HepG2 (cell line): Measurements from ENCODE around the gene CENPE. TPM values are rescaled to one million over a fixed set of nuclear protein-coding genes. Genes with fewer than 3 reads are reported as not detected.

Source experiments
- ATAC-seq: fragments of 200-7000 bp; cut with Tn5 transposase; 3 replicates; pipeline ENCODE4 v1.9.1; 2020; ENCODE audit warnings: mild to moderate bottlenecking, moderate library complexity
- Bru-seq: library from RNA; stranded (reverse); fragments of 400-500 nt; gene quantifications from one replicate; lab custom pipeline; 2021; lab: Mats Ljungman, UMichigan
- BruChase-seq, 2 experiments: library from RNA; stranded (reverse); fragments of 400-500 nt; gene quantifications; one replicate each; lab custom pipeline; 2021; lab: Mats Ljungman, UMichigan
- BruUV-seq: library from RNA; stranded (reverse); fragments of 400-500 nt; replicated peaks from 2 replicates; lab custom pipeline; 2021; lab: Mats Ljungman, UMichigan
- CTCF ChIA-PET: fragments of 300-600 bp; formaldehyde crosslinking; extraction: SDS; loops from one replicate; lab custom pipeline; 2021; ENCODE audit warnings: low total read pairs, inconsistent platforms, low intra/inter-chr PET ratio; lab: Yijun Ruan, JAX
- POLR2A ChIA-PET: fragments of 350-600 bp; sonication (Branson Sonifier 250); formaldehyde crosslinking; loops from one replicate; lab custom pipeline; 2020; ENCODE audit warnings: antibody characterized with exemption, inconsistent platforms; lab: Yijun Ruan, JAX
- DNase-seq: peaks from one replicate; pipeline ENCODE4 v3.0.0-alpha.2; 2015; ENCODE audit warnings: low spot score
- FAIRE-seq: peaks from 3 replicates; lab custom pipeline; 2011; peaks lifted over from hg19 to GRCh38; lab: Jason Lieb, UNC
- H2AFZ ChIP-seq: one replicate; pipeline ENCODE4 v1.6.1; 2011; ENCODE audit warnings: low read length, inconsistent platforms
- H3K27ac ChIP-seq: fragments of 300-600 bp; 3 replicates; pipeline ENCODE4 v1.8.0; 2011; ENCODE audit warnings: mixed run types, mild to moderate bottlenecking, mixed read lengths, low read length, inconsistent platforms; ENCODE audit not compliant: insufficient read depth; ENCODE audit errors: extremely low read length
- H3K27me3 ChIP-seq, 2 experiments: fragments of 200-600 bp in 1 of 2; 2 replicates in 1 of 2; 3 replicates in 1 of 2; pipeline versions ENCODE4 v1.6.0 to v1.8.0; 2011; ENCODE audit warnings: low read length in 2 of 2, mild to moderate bottlenecking in 2 of 2, moderate library complexity in 2 of 2, inconsistent platforms in 1 of 2; ENCODE audit not compliant: insufficient read depth in 2 of 2, control insufficient read depth in 1 of 2
- H3K36me3 ChIP-seq, 2 experiments: fragments of 200-600 bp in 1 of 2; replicated peaks in 1 of 2; 2 replicates in 1 of 2; 3 replicates in 1 of 2; pipeline versions ENCODE4 v1.5.1 to v1.8.0; 2011; ENCODE audit warnings: low read length in 2 of 2, inconsistent platforms in 1 of 2; ENCODE audit not compliant: insufficient read depth in 2 of 2, control insufficient read depth in 1 of 2
- H3K4me1 ChIP-seq: 2 replicates; pipeline ENCODE4 v1.5.1; 2012; ENCODE audit warnings: low read length, inconsistent platforms; ENCODE audit not compliant: insufficient read depth
- H3K4me2 ChIP-seq: 2 replicates; pipeline ENCODE4 v1.6.0; 2011; ENCODE audit warnings: low read depth, low read length, inconsistent platforms
- H3K4me3 ChIP-seq, 3 experiments: fragments of 200-600 bp in 1 of 3; sonication (generic), shearing (Covaris generic) in 1 of 3; replicated peaks in 1 of 3; 2 replicates each; pipeline ENCODE4 v1.5.1; 2011 to 2016; ENCODE audit warnings: low read length in 3 of 3, inconsistent platforms in 2 of 3, low read depth in 2 of 3, mild to moderate bottlenecking in 2 of 3, control low read depth in 1 of 3, mixed read lengths in 1 of 3; ENCODE audit not compliant: insufficient read depth in 1 of 3
- H3K79me2 ChIP-seq: one replicate; pipeline ENCODE4 v1.6.1; 2011; ENCODE audit warnings: low read length, inconsistent platforms; ENCODE audit not compliant: insufficient read depth
- H3K9ac ChIP-seq: 2 replicates; pipeline ENCODE4 v1.6.0; 2011; ENCODE audit warnings: mild to moderate bottlenecking, low read depth, low read length, inconsistent platforms; ENCODE audit not compliant: insufficient read depth
- H3K9me3 ChIP-seq: 2 replicates; pipeline ENCODE4 v1.5.1; 2012; ENCODE audit warnings: mild to moderate bottlenecking, low read length
- H4K20me1 ChIP-seq: 2 replicates; pipeline ENCODE4 v1.6.0; 2011; ENCODE audit warnings: inconsistent platforms, mild to moderate bottlenecking, low read length, moderate library complexity; ENCODE audit not compliant: insufficient read depth
- NFE2L2 ChIP-seq: fragments of 150-350 bp; IDR thresholded peaks from 2 replicates; pipeline ENCODE4 v1.6.1; 2014; ENCODE audit warnings: low read length
- NPAS2 ChIP-seq: sonication (generic); formaldehyde crosslinking; IDR thresholded peaks from 2 replicates; pipeline ENCODE4 v1.8.0; 2022; ENCODE audit warnings: mild to moderate bottlenecking, missing genetic modification reagents, borderline replicate concordance
- SATB2 ChIP-seq: sonication (generic); formaldehyde crosslinking; IDR thresholded peaks from 2 replicates; pipeline ENCODE4 v1.5.0; 2020; ENCODE audit warnings: missing genetic modification reagents
- ZBTB39 ChIP-seq: sonication (generic); formaldehyde crosslinking; IDR thresholded peaks from 2 replicates; pipeline ENCODE4 v1.5.0; 2020; ENCODE audit warnings: missing genetic modification reagents
- ZNF318 ChIP-seq: sonication (generic); formaldehyde crosslinking; IDR thresholded peaks from 2 replicates; pipeline ENCODE4 v1.4.0; 2020; ENCODE audit warnings: mild to moderate bottlenecking, missing genetic modification reagents
- WGBS: methylation state at CpG from one replicate; pipeline ENCODE4 v1.1.6; 2017; ENCODE audit warnings: low lambda C conversion rate; 5-methylcytosine and 5-hydroxymethylcytosine counted together
- in situ Hi-C: cut with HindIII; loops from 2 replicates; pipeline ENCODE4 v1.10.0; 2017; ENCODE audit warnings: low pct_unique_long_range_greater_than_20kb; ENCODE audit not compliant: extremely low pct_ligation_motif_present
- intact Hi-C: fragments of 100-400 bp; cut with micrococcal nuclease; formaldehyde crosslinking; loops from one replicate; pipeline ENCODE4 v1.10.0; 2022; ENCODE audit not compliant: unreplicated experiment
- long read RNA-seq, 2 experiments: library from RNA in 1 of 2; library from polyadenylated mRNA in 1 of 2; stranded (forward) in 1 of 2; unstranded in 1 of 2; transcript quantifications; one replicate each; pipeline ENCODE4 v2.0.0, GENCODE V29; 2019 to 2022
- polyA minus RNA-seq, 3 experiments: library from RNA; depleted of rRNA, polyadenylated mRNA; stranded (reverse); fragments of >200 nt; gene quantifications; 2 replicates each; pipeline ENCODE4 v1.2.3, GENCODE V29; 2011; ENCODE audit warnings: low replicate concordance in 1 of 3
- polyA plus RNA-seq, 8 experiments: library from polyadenylated mRNA; depleted of rRNA in 3 of 8; stranded (reverse) in 7 of 8; unstranded in 1 of 8; fragments of >200 nt; fragmentation: Illumina TruSeq in 4 of 8; extraction: Trizol in 4 of 8; gene quantifications; 2 replicates each; pipeline versions ENCODE4 v1.2.1 to v1.2.3, GENCODE V29; 2011 to 2016; ENCODE audit warnings: low read depth in 4 of 8, missing spikeins in 1 of 8, mixed read lengths in 1 of 8; ENCODE audit not compliant: insufficient read depth in 1 of 8
- total RNA-seq, 5 experiments: library from RNA; depleted of rRNA; stranded (reverse); fragments of >200 nt; fragmentation: Illumina TruSeq; extraction: Trizol; gene quantifications; 2 replicates each; pipeline ENCODE4 v1.2.3, GENCODE V29; 2016; ENCODE audit warnings: low read depth in 1 of 5

Gene CENPE
- 19.8 and 38.0 TPM in 2 replicates for total RNA-seq (2016; rRNA removed; fragmentation: Illumina TruSeq; extraction: Trizol)
- 1.2 and 1.5 TPM in 2 replicates for total RNA-seq (2016; cell fraction: cytosol; rRNA removed; fragmentation: Illumina TruSeq; extraction: Trizol; ENCODE audit: low read depth)
- total RNA-seq (2016; cell fraction: insoluble cytoplasmic fraction; rRNA removed; fragmentation: Illumina TruSeq; extraction: Trizol), result 17.1 and 31.3 TPM in 2 replicates
- total RNA-seq (2016; cell fraction: membrane; rRNA removed; fragmentation: Illumina TruSeq; extraction: Trizol), result 3.9 and 4.1 TPM in 2 replicates
- total RNA-seq (2016; cell fraction: nucleus; rRNA removed; fragmentation: Illumina TruSeq; extraction: Trizol), result 39.1 and 41.0 TPM in 2 replicates
- polyA plus RNA-seq (2011; rRNA removed), result 1.1 and 2.1 TPM in 2 replicates
- 0.63 and 0.66 TPM in 2 replicates for polyA plus RNA-seq (2011; cell fraction: cytosol; rRNA removed)
- 1.4 and 2.0 TPM in 2 replicates for polyA plus RNA-seq (2011; cell fraction: nucleus; rRNA removed)
- polyA plus RNA-seq (2012), result 1.9 and 5.7 TPM in 2 replicates
- polyA plus RNA-seq (2016; cell fraction: cytosol; fragmentation: Illumina TruSeq; extraction: Trizol; ENCODE audit: low read depth), result 0.17 and 0.21 TPM in 2 replicates
- 13.6 and 16.1 TPM in 2 replicates for polyA plus RNA-seq (2016; cell fraction: insoluble cytoplasmic fraction; fragmentation: Illumina TruSeq; extraction: Trizol; ENCODE audit: low read depth)
- polyA plus RNA-seq (2016; cell fraction: membrane; fragmentation: Illumina TruSeq; extraction: Trizol; ENCODE audit: low read depth), result 0.65 and 0.90 TPM in 2 replicates
- polyA plus RNA-seq (2016; cell fraction: nucleus; fragmentation: Illumina TruSeq; extraction: Trizol; ENCODE audit: insufficient read depth, low read depth), result 23.5 and 24.3 TPM in 2 replicates
- 3.1 and 4.2 TPM in 2 replicates for polyA minus RNA-seq (2011; rRNA and poly(A)+ RNA removed; ENCODE audit: low replicate concordance)
- 2.8 and 4.2 TPM in 2 replicates for polyA minus RNA-seq (2011; cell fraction: cytosol; rRNA and poly(A)+ RNA removed)
- 20.9 and 24.8 TPM in 2 replicates for polyA minus RNA-seq (2011; cell fraction: nucleus; rRNA and poly(A)+ RNA removed)
- percentile 58 among the genes with signal in this experiment for Bru-seq, nascent RNA
- percentile 58 among the genes with signal in this experiment for BruChase-seq, experiment 1, labeled RNA remaining after a 6-hour chase
- BruChase-seq, experiment 2, labeled RNA remaining after a 2-hour chase, result percentile 60 among the genes with signal in this experiment
- long read RNA-seq, experiment 1, partial matches to known transcripts, result 5 of 5 reads
- long read RNA-seq, experiment 1, other reads (novel, unspliced or antisense), result 0 of 5 reads
- long read RNA-seq, experiment 2, partial matches to known transcripts, result 5 of 9 reads
- long read RNA-seq, experiment 2, other reads (novel, unspliced or antisense), result 4 of 9 reads

- POLR2A ChIA-PET, result no interaction called here
- Histone ChIP-seq H3K27ac (peak within 1 kb of the TSS; percentile 53), H3K79me2 (peaks cover 9% of the 10 kb centered on the region), H3K4me3 (peak within 1 kb of the TSS; percentile 87 to 91 (median 89)), H4K20me1 (no peaks in the 10 kb centered on the region), H3K4me2 (peak within 1 kb of the TSS; percentile 75), H3K27me3 (no peaks in the 10 kb centered on the region; a peak in 1 of 5 replicates), H3K9ac (peak within 1 kb of the TSS; percentile 77), H3K4me1 (peaks cover 41% of the 10 kb centered on the region), H3K9me3 (no peaks in the 10 kb centered on the region), H3K36me3 (peaks cover 0 to 15% of the 10 kb centered on the region in 2 experiments; a peak in 1 of 5 replicates), H2AFZ (peak within 1 kb of the TSS; percentile 94)
- in situ Hi-C loops (no loop called here), intact Hi-C loops (loop anchor here (2.0 kb wide), 1 partner anchor 109 kb away; no protein-coding TSS in a partner anchor)
- BruUV-seq, result no TSS peak
- no peak for FAIRE-seq
- DNase-seq, result peak; percentile 81
- ATAC-seq, result peak; percentile 88
- 1% methylated on average over 31 of the region's 44 CpGs for WGBS
- CTCF ChIA-PET, result no interaction called here
- TF ChIP-seq ZNF318 (no peak), SATB2 (CRISPR knock-in tag) (no peak), ZBTB39 (CRISPR knock-in tag) (no peak), NFE2L2 (no peak), NPAS2 (no peak)
Observed at GRCh38 chr4:103198111-103198765, at the start of gene CENPE. TSS of gene CENPE (minus strand) at chr4:103198343. CDS start at chr4:103198319, 24 bp downstream.
